HEK293T (cell line): ENCODE results near the gene CARD11.

ENCODE experiments used
- ARNT ChIP-seq: fragments of 450-650 bp; IDR thresholded peaks from 2 replicates; pipeline ENCODE4 v1.6.1; 2017; ENCODE audit warnings: mild to moderate bottlenecking
- BHLHE40 ChIP-seq: fragments of 450-650 bp; IDR thresholded peaks from 2 replicates; pipeline ENCODE4 v1.6.1; 2016; ENCODE audit warnings: mild to moderate bottlenecking, moderate library complexity, borderline replicate concordance
- CTBP1 ChIP-seq: fragments of 450-650 bp; IDR thresholded peaks from 2 replicates; pipeline ENCODE4 v1.6.1; 2016; ENCODE audit warnings: borderline replicate concordance
- FOXA1 ChIP-seq: fragments of 450-650 bp; IDR thresholded peaks from 2 replicates; pipeline ENCODE4 v1.6.1; 2016; ENCODE audit warnings: mild to moderate bottlenecking
- FOXK2 ChIP-seq: fragments of 450-650 bp; IDR thresholded peaks from 2 replicates; pipeline ENCODE4 v1.6.1; 2016; ENCODE audit warnings: mild to moderate bottlenecking
- FOXM1 ChIP-seq: fragments of 450-650 bp; IDR thresholded peaks from 2 replicates; pipeline ENCODE4 v1.6.1; 2017; ENCODE audit warnings: mild to moderate bottlenecking, borderline replicate concordance
- HDGF ChIP-seq: fragments of 450-650 bp; IDR thresholded peaks from 2 replicates; pipeline ENCODE4 v1.6.1; 2017; ENCODE audit warnings: antibody characterized with exemption, borderline replicate concordance
- LEF1 ChIP-seq: fragments of 450-650 bp; IDR thresholded peaks from 2 replicates; pipeline ENCODE4 v1.6.1; 2017; ENCODE audit warnings: mild to moderate bottlenecking, borderline replicate concordance
- NFRKB ChIP-seq: fragments of 450-650 bp; IDR thresholded peaks from 2 replicates; pipeline ENCODE4 v1.6.1; 2016; ENCODE audit warnings: mild to moderate bottlenecking, moderate library complexity
- SP1 ChIP-seq: fragments of 450-650 bp; IDR thresholded peaks from 2 replicates; pipeline ENCODE4 v1.6.1; 2017
- SUZ12 ChIP-seq: fragments of 450-650 bp; IDR thresholded peaks from 2 replicates; pipeline ENCODE4 v1.6.1; 2016; ENCODE audit warnings: mild to moderate bottlenecking
- TARDBP ChIP-seq: fragments of 450-650 bp; IDR thresholded peaks from 2 replicates; pipeline ENCODE4 v1.6.1; 2016
- TF ChIP-seq, protein P1 (sequence below): fragments of 450-650 bp; IDR thresholded peaks from 2 replicates; pipeline ENCODE4 v1.6.1; 2016

DNA sequence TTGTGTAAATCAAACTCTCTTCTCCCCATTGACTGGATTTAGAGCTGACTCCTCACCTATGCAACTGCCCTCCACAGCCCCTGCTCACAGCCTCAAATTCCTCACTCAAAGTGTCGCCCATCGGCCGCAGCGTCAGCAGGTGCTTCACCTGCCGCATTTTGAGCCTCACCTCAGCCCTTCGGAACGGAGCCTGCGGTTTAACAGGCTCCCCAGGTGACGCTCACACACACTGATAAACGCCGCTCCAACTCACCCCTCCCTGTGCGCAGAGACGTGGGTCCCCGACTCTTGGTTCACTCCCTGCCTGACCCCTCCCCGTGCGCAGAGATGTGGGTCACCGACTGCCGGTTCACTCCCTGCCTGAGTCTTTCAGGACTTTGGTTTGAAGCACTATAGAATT is 57.1 kb downstream of the CARD11 start:
- TF ChIP-seq, protein P1, sequence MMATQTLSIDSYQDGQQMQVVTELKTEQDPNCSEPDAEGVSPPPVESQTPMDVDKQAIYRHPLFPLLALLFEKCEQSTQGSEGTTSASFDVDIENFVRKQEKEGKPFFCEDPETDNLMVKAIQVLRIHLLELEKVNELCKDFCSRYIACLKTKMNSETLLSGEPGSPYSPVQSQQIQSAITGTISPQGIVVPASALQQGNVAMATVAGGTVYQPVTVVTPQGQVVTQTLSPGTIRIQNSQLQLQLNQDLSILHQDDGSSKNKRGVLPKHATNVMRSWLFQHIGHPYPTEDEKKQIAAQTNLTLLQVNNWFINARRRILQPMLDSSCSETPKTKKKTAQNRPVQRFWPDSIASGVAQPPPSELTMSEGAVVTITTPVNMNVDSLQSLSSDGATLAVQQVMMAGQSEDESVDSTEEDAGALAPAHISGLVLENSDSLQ: no peak
- no peak for TF ChIP-seq FOXM1
- no peak for TF ChIP-seq BHLHE40
- TF ChIP-seq HDGF: no peak
- TF ChIP-seq FOXA1: no peak
- TF ChIP-seq FOXK2: no peak
- TF ChIP-seq SUZ12: no peak
- no peak for TF ChIP-seq TARDBP
- TF ChIP-seq CTBP1: no peak
- TF ChIP-seq NFRKB: no peak
- TF ChIP-seq ARNT: no peak
- no peak for TF ChIP-seq LEF1
- no peak for TF ChIP-seq SP1
